HepG2 (cell line): ENCODE measurements around the gene NDUFS2. TPM values are rescaled to one million over a fixed set of nuclear protein-coding genes. Genes with fewer than 3 reads are reported as not detected.

Experiments used
- AGO2 ChIP-seq: fragments of 200-400 bp; formaldehyde crosslinking; optimal IDR thresholded peaks from 2 replicates; pipeline ENCODE3; 2017; ENCODE audit warnings: mild to moderate bottlenecking, low read depth, low read length, moderate library complexity
- ARNT2 ChIP-seq: sonication (generic); formaldehyde crosslinking; IDR thresholded peaks from 2 replicates; pipeline ENCODE4 v1.8.0; 2022; ENCODE audit warnings: mild to moderate bottlenecking, low read depth, missing genetic modification reagents, moderate library complexity
- CAMTA2 ChIP-seq: sonication (generic); formaldehyde crosslinking; IDR thresholded peaks from 2 replicates; pipeline ENCODE4 v1.4.0; 2020; ENCODE audit warnings: mild to moderate bottlenecking, missing genetic modification reagents, borderline replicate concordance
- CEBPB ChIP-seq: IDR thresholded peaks from 2 replicates; pipeline ENCODE4 v1.6.1; 2011; ENCODE audit warnings: low read depth, low read length, improper control_type of control experiment, borderline replicate concordance
- EHMT2 ChIP-seq: fragments of 200-600 bp; sonication (generic); IDR thresholded peaks from 2 replicates; pipeline ENCODE4 v1.7.0; 2017; ENCODE audit warnings: antibody characterized with exemption, low read depth, low read length, borderline replicate concordance
- GABPB1 ChIP-seq: IDR thresholded peaks from 2 replicates; pipeline ENCODE4 v1.6.1; 2016; ENCODE audit warnings: mild to moderate bottlenecking, missing genetic modification reagents, moderate library complexity, missing compliant biosample characterization
- GATAD2A ChIP-seq: IDR thresholded peaks from 2 replicates; pipeline ENCODE4 v1.6.1; 2016
- HOXA3 ChIP-seq: sonication (generic); formaldehyde crosslinking; IDR thresholded peaks from 2 replicates; pipeline ENCODE4 v1.5.0; 2020; ENCODE audit warnings: missing genetic modification reagents
- IKZF4 ChIP-seq: sonication (generic); formaldehyde crosslinking; IDR thresholded peaks from 2 replicates; pipeline ENCODE4 v1.5.1; 2020; ENCODE audit warnings: borderline replicate concordance, mild to moderate bottlenecking, low read depth, missing genetic modification reagents; ENCODE audit errors: not compliant biosample characterization
- MATR3 ChIP-seq: sonication (generic); formaldehyde crosslinking; IDR thresholded peaks from 2 replicates; pipeline ENCODE4 v1.4.0; 2020; ENCODE audit warnings: missing genetic modification reagents
- MXD3 ChIP-seq: IDR thresholded peaks from 2 replicates; pipeline ENCODE4 v1.6.1; 2016; ENCODE audit warnings: mild to moderate bottlenecking, missing biosample characterization, missing genetic modification reagents
- NR3C1 ChIP-seq: sonication (generic); formaldehyde crosslinking; IDR thresholded peaks from 2 replicates; pipeline ENCODE4 v1.4.0; 2020; ENCODE audit warnings: missing genetic modification reagents
- SIX4 ChIP-seq: sonication (generic); formaldehyde crosslinking; IDR thresholded peaks from 2 replicates; pipeline ENCODE4 v1.4.0; 2020; ENCODE audit warnings: missing genetic modification reagents
- SMAD1 ChIP-seq: sonication (generic); formaldehyde crosslinking; IDR thresholded peaks from 2 replicates; pipeline ENCODE4 v1.4.0; 2020; ENCODE audit warnings: missing genetic modification reagents, low read depth, mild to moderate bottlenecking, borderline replicate concordance
- UBTF ChIP-seq: sonication (generic); formaldehyde crosslinking; IDR thresholded peaks from 2 replicates; pipeline ENCODE4 v1.4.0; 2020; ENCODE audit warnings: mild to moderate bottlenecking, missing genetic modification reagents
- YY1 ChIP-seq: IDR thresholded peaks from 2 replicates; pipeline ENCODE4 v1.6.1; 2011; ENCODE audit warnings: low read length, low read depth, moderate library complexity, mild to moderate bottlenecking; ENCODE audit not compliant: insufficient read depth, insufficient replicate concordance
- ZIK1 ChIP-seq: sonication (generic); formaldehyde crosslinking; IDR thresholded peaks from 2 replicates; pipeline ENCODE4 v1.5.0; 2020; ENCODE audit warnings: mild to moderate bottlenecking, low read depth, missing genetic modification reagents, borderline replicate concordance
- ZKSCAN5 ChIP-seq: sonication (generic); formaldehyde crosslinking; IDR thresholded peaks from 2 replicates; pipeline ENCODE4 v1.5.1; 2020; ENCODE audit warnings: mild to moderate bottlenecking, missing genetic modification reagents
- ZMYM3 ChIP-seq: sonication (generic); formaldehyde crosslinking; IDR thresholded peaks from 2 replicates; pipeline ENCODE4 v1.5.1; 2020; ENCODE audit warnings: mild to moderate bottlenecking, missing genetic modification reagents
- ZNF280D ChIP-seq: sonication (generic); formaldehyde crosslinking; IDR thresholded peaks from 2 replicates; pipeline ENCODE4 v1.5.1; 2020; ENCODE audit warnings: mild to moderate bottlenecking, missing genetic modification reagents
- ZNF333 ChIP-seq: sonication (generic); formaldehyde crosslinking; IDR thresholded peaks from 2 replicates; pipeline ENCODE4 v1.4.0; 2020; ENCODE audit warnings: mild to moderate bottlenecking, missing genetic modification reagents, borderline replicate concordance
- ZNF460 ChIP-seq: sonication (generic); formaldehyde crosslinking; IDR thresholded peaks from 2 replicates; pipeline ENCODE4 v1.5.1; 2020; ENCODE audit warnings: missing genetic modification reagents, mild to moderate bottlenecking, borderline replicate concordance
- ZNF713 ChIP-seq: sonication (generic); formaldehyde crosslinking; IDR thresholded peaks from 2 replicates; pipeline ENCODE4 v1.4.0; 2020; ENCODE audit warnings: mild to moderate bottlenecking, missing genetic modification reagents
- ZNF878 ChIP-seq: sonication (generic); formaldehyde crosslinking; IDR thresholded peaks from 2 replicates; pipeline ENCODE4 v1.8.1; 2023; ENCODE audit warnings: mild to moderate bottlenecking, missing genetic modification reagents, moderate library complexity
- ZSCAN30 ChIP-seq: sonication (generic); formaldehyde crosslinking; IDR thresholded peaks from 2 replicates; pipeline ENCODE4 v1.5.0; 2020; ENCODE audit warnings: mild to moderate bottlenecking, missing genetic modification reagents
- polyA plus RNA-seq, 8 experiments: library from polyadenylated mRNA; depleted of rRNA in 3 of 8; stranded (reverse) in 7 of 8; unstranded in 1 of 8; fragments of >200 nt; fragmentation: Illumina TruSeq in 4 of 8; extraction: Trizol in 4 of 8; gene quantifications; 2 replicates each; pipeline versions ENCODE4 v1.2.1 to v1.2.3, GENCODE V29; 2011 to 2016; ENCODE audit warnings: low read depth in 4 of 8, missing spikeins in 1 of 8, mixed read lengths in 1 of 8; ENCODE audit not compliant: insufficient read depth in 1 of 8
- total RNA-seq, 5 experiments: library from RNA; depleted of rRNA; stranded (reverse); fragments of >200 nt; fragmentation: Illumina TruSeq; extraction: Trizol; gene quantifications; 2 replicates each; pipeline ENCODE4 v1.2.3, GENCODE V29; 2016; ENCODE audit warnings: low read depth in 1 of 5

Gene NDUFS2
- total and polyA plus RNA-seq, 2 of the 13 experiments (the other 11 are each of a cell fraction or from before 2014, with no cell fraction given) = 89.9 to 118 TPM

GRCh38 chr1:161218301-161219077 lies 16.3 kb downstream of the NDUFS2 start (continued):
- TF ChIP-seq YY1 (no peak), ZKSCAN5 (no peak), MATR3 (CRISPR knock-in tag) (no peak), ZNF878 (no peak; the same call in 1 of the 2 replicates), ZNF280D (CRISPR knock-in tag) (no peak), AGO2 (peak; percentile 89), EHMT2 (no peak), ZNF460 (CRISPR knock-in tag) (no peak), CAMTA2 (CRISPR knock-in tag) (no peak), MXD3 (CRISPR knock-in tag) (no peak), UBTF (CRISPR knock-in tag) (peak; percentile 36; the same call in 1 of the 2 replicates), CEBPB (no peak), ZSCAN30 (CRISPR knock-in tag) (no peak), HOXA3 (CRISPR knock-in tag) (peak; percentile 67; the same call in 1 of the 2 replicates), GABPB1 (CRISPR knock-in tag) (peak; percentile 55), ZIK1 (CRISPR knock-in tag) (0 out of 2 replicates have a peak, but pooled peaks have one; percentile 77), NR3C1 (CRISPR knock-in tag) (no peak), ZMYM3 (CRISPR knock-in tag) (no peak), SIX4 (CRISPR knock-in tag) (peak; percentile 52; the same call in 1 of the 2 replicates), GATAD2A (peak; percentile 89), IKZF4 (CRISPR knock-in tag) (no peak), ZNF713 (no peak), SMAD1 (CRISPR knock-in tag) (no peak), ARNT2 (CRISPR knock-in tag) (peak; percentile 67; the same call in 1 of the 2 replicates), ZNF333 (CRISPR knock-in tag) (no peak)
